ENCODE measurements around the gene RPL9.
"Not testable (repeated sequence)": the region's sequence is repeated elsewhere in the genome, so short reads cannot be mapped to it uniquely, and the experiment has no call there.

Gene RPL9

GRCh38 chr4:39425297-39425696 lies 33.4 kb downstream of the RPL9 start:
- DNase-seq (ENCODE audit: low read depth), result not testable (repeated sequence)

GRCh38 chr4:39422247-39422646 lies 36.5 kb downstream of the RPL9 start:
- no peak for DNase-seq (ENCODE audit: low read depth)

DNA sequence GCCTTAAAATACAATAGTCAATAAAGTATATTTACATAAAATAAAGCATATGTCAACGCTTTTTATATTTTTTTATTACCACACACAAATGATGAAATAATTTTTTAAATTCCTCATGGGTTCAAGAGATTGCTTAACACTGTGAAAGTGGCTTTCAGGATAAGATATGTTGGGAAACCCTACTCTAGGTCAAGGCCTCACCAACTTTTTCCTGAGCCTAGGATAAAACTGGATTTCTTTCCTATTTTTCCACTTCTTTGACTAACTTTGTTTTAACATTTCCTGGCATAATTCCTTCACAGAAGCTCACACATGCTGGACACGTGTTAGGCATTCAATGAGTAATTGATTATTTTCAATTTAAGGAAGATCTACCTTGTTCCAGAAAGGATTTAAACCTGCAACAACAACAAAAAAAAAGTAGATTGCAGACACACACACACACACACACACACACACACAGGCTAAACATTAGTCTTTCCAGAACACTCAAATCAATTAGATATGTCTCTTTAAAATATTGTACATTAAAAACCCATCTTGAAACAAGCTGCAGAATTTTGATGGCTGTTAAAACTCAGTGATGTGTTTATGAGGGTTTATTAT lies 42.9 kb downstream of the RPL9 start:
- no peak for DNase-seq (ENCODE audit: low read depth)

DNA sequence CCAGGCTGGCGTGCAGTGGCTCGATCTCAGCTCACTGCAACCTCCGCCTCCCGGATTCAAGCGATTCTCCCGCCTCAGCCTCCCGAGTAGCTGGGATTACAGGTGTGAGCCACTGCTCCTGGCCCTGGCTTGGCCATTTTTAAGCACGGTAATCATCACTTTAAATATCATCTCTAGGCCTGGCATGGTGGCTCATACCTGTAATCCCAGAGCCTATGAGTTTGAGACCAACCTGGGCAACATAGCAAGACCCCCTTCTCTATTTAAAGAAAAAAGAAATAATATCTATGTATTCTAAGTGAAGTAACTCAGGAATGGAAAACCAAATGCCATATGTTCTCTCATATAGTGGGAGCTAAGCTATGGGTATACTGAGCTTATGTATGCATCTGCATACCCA lies 47.2 kb downstream of the RPL9 start:
- DNase-seq (ENCODE audit: low read depth), result not testable (repeated sequence)

DNA sequence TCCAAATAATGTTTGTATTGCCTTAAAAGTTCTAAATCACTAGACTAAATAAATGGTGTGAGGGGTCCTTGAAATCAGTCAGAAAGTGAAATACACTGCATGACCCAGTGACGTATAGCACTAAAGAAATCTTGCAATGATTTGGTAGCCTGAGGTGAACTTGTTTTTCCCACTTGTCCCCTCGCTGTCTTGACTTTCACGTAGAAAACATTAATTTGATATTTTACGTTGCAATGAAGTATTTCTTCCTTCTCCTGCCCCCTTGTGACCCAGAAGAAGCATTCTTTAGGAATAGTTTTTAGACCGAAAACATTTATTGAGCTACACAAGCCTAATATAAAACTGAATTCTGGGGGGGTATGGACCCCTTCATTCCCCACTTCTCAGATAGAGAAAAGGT lies 48.3 kb downstream of the RPL9 start:
- no peak for DNase-seq (ENCODE audit: low read depth)

DNA sequence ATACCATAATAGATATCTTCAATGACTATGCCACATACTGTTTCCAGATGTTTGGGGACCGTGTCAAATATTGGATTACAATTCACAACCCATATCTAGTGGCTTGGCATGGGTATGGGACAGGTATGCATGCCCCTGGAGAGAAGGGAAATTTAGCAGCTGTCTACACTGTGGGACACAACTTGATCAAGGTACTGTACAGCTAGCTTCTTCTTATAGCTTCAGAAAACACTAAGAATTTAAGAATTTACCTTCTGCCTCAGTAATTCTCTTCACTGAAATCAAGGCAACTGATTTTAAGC lies 51.2 kb downstream of the RPL9 start:
- no peak for DNase-seq (ENCODE audit: low read depth)

GRCh38 chr4:39406763-39407583 lies 51.7 kb downstream of the RPL9 start, which contains the start of gene KLB:
TSS of gene KLB (plus strand) at chr4:39406930. CDS start at chr4:39406950, 20 bp downstream.
- no peak for DNase-seq (ENCODE audit: low read depth)
